Spinal cord (tissue), 10 donors: ENCODE measurements around the gene LPAR1. TPM values are rescaled to one million over a fixed set of nuclear protein-coding genes. Genes with fewer than 3 reads are reported as not detected.
"Not testable (repeated sequence)": the region's sequence is repeated elsewhere in the genome, so short reads cannot be mapped to it uniquely, and the experiment has no call there.

Source experiments
- DNase-seq, 6 donors: peaks; one replicate each; pipeline versions ENCODE4 v3.0.0 to v3.0.0-alpha.2; 2013 to 2015; ENCODE audit warnings: low spot score in 6 of 6, low read depth in 4 of 6
- H3K27ac ChIP-seq: one replicate; pipeline ENCODE4 v1.5.1; 2013; ENCODE audit warnings: low read depth, low read length, control low read depth
- H3K27me3 ChIP-seq: one replicate; pipeline ENCODE4 v1.6.1; 2013; ENCODE audit warnings: low read length; ENCODE audit not compliant: control insufficient read depth, insufficient read depth
- H3K36me3 ChIP-seq: one replicate; pipeline ENCODE4 v1.6.1; 2013; ENCODE audit warnings: low read length; ENCODE audit not compliant: control insufficient read depth, insufficient read depth
- H3K4me1 ChIP-seq: one replicate; pipeline ENCODE4 v1.6.1; 2013; ENCODE audit warnings: low read length; ENCODE audit not compliant: control insufficient read depth, insufficient read depth
- H3K4me3 ChIP-seq: one replicate; pipeline ENCODE4 v1.5.1; 2013; ENCODE audit warnings: low read depth, low read length, control low read depth
- H3K9me3 ChIP-seq: one replicate; pipeline ENCODE4 v1.6.1; 2013; ENCODE audit warnings: low read length; ENCODE audit not compliant: control insufficient read depth, insufficient read depth
- WGBS: methylation state at CpG from one replicate; pipeline ENCODE4 v1.1.5; 2013; ENCODE audit warnings: missing lambda C conversion rate; ENCODE audit not compliant: insufficient coverage; 5-methylcytosine and 5-hydroxymethylcytosine counted together
- polyA plus RNA-seq, 2 donors: library from polyadenylated mRNA; unstranded; fragments of 120-200 nt; gene quantifications; one replicate each; pipeline ENCODE4 v1.2.1, GENCODE V29; 2013; ENCODE audit not compliant: insufficient read length in 2 of 2
- small RNA-seq: library from RNA; depleted of rRNA; stranded (forward); fragments of <200 nt; gene quantifications from one replicate; pipeline ENCODE3, GENCODE V24; 2014; ENCODE audit warnings: low replicate concordance
- total RNA-seq, 2 donors: library from RNA; depleted of rRNA in 1 of 2; stranded (reverse); fragments of 120-200 nt in 1 of 2; fragments of >200 nt in 1 of 2; gene quantifications; one replicate each; pipeline versions ENCODE4 v1.2.3 to v1.2.4, GENCODE V29; 2013 to 2014
- donor health status: healthy.

LPAR1 gene
- total and polyA plus RNA-seq, 4 donors, result 92.7 to 177 (median 148) TPM

GRCh38 chr9:110830495-110830894 lies 207.8 kb downstream of the LPAR1 start:
- DNase-seq, result no peak
- no peak overlapping the region for H3K27ac ChIP-seq
- no peaks in the 10 kb centered on the region for H3K27me3 ChIP-seq
- 98% methylated on average over 21 of the region's 21 CpGs for WGBS
- no peak overlapping the region for H3K4me3 ChIP-seq
- no peaks in the 10 kb centered on the region for H3K36me3 ChIP-seq
- H3K9me3 ChIP-seq, result no peaks in the 10 kb centered on the region
- no peaks in the 10 kb centered on the region for H3K4me1 ChIP-seq

GRCh38 chr9:110828264-110828663 lies 210.0 kb downstream of the LPAR1 start:
- H3K9me3 ChIP-seq, result peaks cover 3% of the 10 kb centered on the region
- no peaks in the 10 kb centered on the region for H3K36me3 ChIP-seq
- no peak overlapping the region for H3K4me3 ChIP-seq
- DNase-seq, result peak in 5 of 6 donors; percentile 21 to 90 (median 43)
- WGBS, result 66% methylated on average over 3 of the region's 3 CpGs
- peak overlapping the region; percentile 44 for H3K27ac ChIP-seq
- H3K4me1 ChIP-seq, result no peaks in the 10 kb centered on the region
- no peaks in the 10 kb centered on the region for H3K27me3 ChIP-seq

DNA sequence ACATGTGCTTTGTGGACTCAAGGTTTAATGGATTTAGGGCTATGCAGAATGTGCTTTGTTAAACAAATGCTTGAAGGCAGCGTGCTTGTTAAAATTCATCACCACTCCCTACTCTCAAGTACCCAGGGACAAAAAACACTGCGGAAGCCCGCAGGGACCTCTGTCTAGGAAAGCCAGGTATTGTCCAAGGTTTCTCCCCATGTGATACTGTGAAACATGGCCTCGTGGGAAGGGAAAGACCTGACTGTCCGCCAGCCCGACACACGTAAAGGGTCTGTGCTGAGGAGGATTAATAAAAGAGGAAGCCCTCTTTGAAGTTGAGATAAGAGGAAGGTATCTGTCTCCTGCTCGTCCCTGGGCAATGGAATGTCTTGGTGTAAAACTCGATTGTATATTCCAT lies 211.9 kb downstream of the LPAR1 start:
- DNase-seq, result not testable (repeated sequence)

DNA sequence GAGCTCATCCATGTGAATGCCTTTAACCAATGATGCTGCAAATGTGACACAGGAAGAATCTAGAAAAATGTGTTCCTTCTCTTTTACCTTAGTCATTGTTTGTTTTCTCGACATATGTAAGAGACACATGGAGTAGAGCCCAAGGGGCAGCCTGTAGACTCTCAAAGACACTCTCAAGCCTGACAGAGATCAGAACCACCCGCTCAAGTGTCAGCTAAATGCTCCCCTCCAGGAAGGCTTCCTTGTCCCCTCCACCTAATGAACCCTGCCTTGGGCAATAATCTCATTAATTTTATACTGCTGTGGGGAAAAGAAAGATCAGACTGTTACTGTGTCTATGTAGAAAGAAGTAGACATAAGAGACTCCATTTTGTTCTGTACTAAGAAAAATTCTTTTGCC lies 212.3 kb downstream of the LPAR1 start:
- Histone ChIP-seq H3K9me3 (peaks cover 4% of the 10 kb centered on the region), H3K4me1 (no peaks in the 10 kb centered on the region), H3K4me3 (no peak overlapping the region), H3K36me3 (no peaks in the 10 kb centered on the region), H3K27me3 (no peaks in the 10 kb centered on the region), H3K27ac (no peak overlapping the region)
- 60% methylated on average over 1 of the region's 2 CpGs for WGBS
- DNase-seq, result no peak

More for the DNA sequence above, 211.9 kb downstream of the LPAR1 start:
- not testable (repeated sequence) for H3K4me3 ChIP-seq, H3K27me3 ChIP-seq, H3K4me1 ChIP-seq, H3K36me3 ChIP-seq, H3K9me3 ChIP-seq, H3K27ac ChIP-seq
- WGBS, result 26% methylated on average over 3 of the region's 9 CpGs

- H3K9me3 ChIP-seq, H3K4me1 ChIP-seq, H3K27ac ChIP-seq, H3K4me3 ChIP-seq, DNase-seq, H3K36me3 ChIP-seq, H3K27me3 ChIP-seq: not testable (repeated sequence)
Measured at GRCh38 chr9:110825129-110825528, 213.1 kb downstream of the LPAR1 start.

Small RNA genes lying within 50 kb of the gene (small RNA-seq; reads per million reads assigned to genes)
- not detected for gene RF00019
- not detected for gene RNU6-432P
